GM21390 (cell line): Measurements from ENCODE around the gene SMIM26.
"Not testable (repeated sequence)": the region's sequence is repeated elsewhere in the genome, so short reads cannot be mapped to it uniquely, and the experiment has no call there.

Experiments used
- ATAC-seq: cut with Tn5 transposase; IDR thresholded peaks from one replicate; pipeline ENCODE4 v1.9.1; 2021; ENCODE audit not compliant: unreplicated experiment

SMIM26 gene, protein sequence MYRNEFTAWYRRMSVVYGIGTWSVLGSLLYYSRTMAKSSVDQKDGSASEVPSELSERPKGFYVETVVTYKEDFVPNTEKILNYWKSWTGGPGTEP

DNA sequence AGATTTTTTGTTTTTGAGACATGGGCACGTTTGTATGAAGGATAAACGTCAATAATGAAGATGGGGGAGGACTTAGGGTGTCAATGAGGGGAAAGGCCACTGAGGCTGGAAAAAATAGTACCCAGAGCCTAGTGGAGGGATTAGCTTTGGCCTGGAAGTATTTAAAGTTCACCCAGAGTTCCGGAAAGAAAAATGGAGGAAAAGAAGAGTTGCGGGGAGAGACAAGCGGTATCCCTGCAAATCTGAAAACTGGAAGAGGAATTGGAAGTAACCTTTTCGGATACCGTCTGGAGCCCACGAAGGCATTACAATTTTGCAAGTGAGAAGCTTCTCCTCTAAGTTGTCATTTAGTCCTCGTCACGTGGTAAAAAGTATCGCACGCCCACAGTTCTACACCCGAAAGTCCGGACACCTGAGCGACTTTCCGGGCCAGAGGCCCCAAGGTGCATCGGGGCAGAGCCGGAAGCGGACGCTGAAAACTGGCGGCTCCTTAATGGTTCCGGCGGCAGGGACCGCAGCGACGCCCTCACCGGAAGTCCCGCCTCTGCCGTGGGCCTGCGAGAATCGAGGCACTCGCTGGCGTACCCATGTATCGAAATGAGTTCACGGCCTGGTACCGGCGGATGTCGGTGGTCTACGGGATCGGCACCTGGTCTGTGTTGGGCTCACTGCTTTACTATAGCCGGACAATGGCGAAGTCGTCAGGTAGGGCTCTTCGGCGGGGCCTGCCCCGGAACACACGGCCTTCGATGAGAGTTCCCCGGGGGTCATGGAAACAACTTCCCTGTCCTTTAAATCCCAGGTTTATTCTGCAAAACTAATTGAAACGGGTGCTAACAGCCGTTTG is at the start of gene SMIM26:
Gene SMIM26 (plus strand): TSS at position 541 of the 847 bp plus-strand sequence. CDS start 47 bp downstream, at position 588.
- peak; percentile 97 for ATAC-seq

DNA sequence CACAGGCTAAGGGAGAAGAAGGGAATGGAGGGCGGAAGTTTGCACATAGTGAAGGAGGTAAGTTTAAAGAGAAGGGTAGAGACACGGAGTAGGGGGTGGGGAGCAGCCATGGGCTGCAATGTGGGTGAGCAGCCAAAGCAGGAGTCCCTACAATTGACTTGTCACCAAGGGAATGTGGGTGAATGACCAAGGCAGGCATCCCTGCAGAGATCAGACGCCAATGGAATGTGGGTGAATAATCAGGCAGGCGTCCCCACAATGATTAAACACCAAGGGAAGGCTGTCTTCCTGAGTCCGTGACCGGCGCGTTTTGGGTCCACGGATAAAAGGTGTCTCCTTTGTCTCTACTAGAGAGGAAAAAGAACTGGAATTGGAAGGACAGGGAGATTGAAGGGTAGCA is 45.2 kb upstream of the SMIM26 start:
- not testable (repeated sequence) for ATAC-seq

DNA sequence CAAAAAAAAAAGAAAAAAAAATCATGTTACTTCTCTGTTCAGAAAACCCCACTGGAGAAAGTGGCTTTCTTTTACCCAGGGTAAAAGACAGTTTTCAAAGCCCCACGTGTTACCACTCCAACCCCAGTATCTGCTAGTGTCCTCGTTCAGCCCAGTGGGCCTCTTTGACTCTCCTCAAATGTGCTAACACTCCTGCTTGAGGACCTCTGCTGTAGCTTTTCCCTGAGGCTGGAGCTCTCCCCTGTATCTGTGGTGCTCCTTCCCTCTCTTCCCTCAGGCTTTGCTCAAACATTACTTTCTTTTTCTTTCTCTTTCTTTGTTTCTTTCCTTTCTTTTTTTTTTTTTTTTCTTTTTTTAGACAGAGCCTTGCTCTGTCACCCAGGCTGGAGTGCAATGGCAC is 44.2 kb upstream of the SMIM26 start:
- no peak for ATAC-seq

DNA sequence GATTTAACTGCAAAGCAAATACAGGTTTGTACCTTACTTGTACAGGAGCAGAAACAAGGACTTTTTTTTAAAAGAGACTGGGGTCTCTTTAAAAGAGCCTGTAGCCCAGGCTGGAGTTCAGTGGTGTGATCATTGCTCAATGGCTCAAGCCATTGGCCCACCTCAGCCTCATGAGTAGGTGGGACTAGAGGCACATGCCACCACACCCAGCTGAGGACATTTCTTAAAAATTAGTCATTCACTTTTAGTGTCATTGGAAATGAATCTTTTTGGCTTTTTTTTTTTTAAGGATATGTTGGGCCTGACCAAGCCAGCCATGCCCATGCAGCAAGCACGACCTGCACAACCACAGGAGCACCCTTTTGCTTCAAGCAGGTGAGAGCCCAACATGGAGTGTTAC is 42.6 kb upstream of the SMIM26 start:
- ATAC-seq = no peak

DNA sequence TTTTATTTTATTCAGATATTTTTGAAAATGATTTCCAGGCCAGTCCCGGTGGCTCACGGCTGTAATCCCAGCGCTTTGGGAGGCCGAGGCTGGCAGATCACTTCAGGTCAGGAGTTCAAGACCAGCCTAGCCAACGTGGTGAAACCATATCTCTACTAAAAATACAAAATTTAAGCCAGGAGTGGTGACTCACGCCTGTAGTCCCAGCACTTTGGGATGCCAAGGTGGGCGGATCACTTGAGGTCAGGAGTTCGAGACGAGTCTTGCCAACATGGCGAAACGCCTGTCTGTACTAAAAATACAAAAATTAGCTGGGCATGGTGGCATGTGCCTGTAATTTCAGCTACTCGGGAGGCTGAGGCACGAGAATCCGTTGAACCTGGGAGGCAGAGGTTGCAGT is 40.5 kb upstream of the SMIM26 start:
- not testable (repeated sequence) for ATAC-seq

DNA sequence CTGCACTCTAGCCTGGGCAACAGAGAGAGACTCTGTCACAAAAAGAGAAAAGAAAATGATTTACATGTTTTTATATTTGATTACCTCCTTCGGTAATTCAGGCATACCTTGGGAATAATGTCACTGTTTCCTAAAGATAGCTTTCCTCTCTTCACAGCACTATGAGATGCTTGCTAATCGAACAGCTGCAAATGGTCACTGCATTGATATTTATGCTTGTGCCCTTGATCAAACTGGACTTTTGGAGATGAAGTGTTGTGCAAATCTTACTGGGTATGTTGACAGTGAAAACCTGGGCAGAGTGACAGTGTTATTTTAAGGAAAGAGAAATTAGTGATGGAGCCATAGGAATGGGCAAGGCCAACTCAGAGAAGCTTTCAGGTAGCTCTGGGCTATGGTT is 39.9 kb upstream of the SMIM26 start:
- ATAC-seq = no peak

DNA sequence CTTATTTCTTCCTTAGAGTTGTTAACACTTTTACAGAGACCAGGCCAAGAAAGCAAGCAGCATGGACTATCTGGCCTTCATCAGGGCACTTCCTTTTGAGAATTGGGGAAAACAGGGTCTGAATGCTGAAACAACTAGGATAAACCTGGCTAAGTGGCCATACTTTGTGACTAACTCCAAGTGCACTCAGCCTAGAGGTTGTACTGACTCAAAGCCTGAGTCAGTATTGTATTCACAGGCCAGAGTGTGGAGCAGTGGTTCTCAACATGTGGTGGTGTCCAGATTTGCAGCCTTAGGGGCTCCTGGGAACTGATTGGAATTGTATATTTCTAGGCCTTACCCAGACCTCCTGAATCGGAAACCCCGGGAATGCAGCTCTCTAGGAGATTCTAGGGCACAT is 39.4 kb upstream of the SMIM26 start:
- ATAC-seq = no peak

DNA sequence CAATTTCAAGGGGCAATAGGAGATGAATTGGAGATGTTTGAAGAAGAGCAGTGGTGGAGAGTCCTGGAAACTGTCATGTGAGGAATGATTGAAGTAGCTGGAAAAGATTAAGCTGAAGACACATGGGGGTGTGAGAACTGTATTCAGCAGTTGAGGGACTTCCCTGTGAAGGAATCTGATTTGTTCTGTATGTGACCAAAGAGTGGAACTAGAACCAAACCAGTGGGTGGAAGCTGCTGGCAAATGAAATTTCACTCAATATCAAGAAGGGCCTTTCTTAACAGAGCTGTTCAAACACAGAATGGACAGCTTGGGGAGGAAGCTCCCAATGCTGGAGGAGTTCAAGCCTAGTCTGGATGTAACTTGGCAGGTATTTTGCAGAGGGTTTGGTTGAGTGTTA is 38.2 kb upstream of the SMIM26 start:
- no peak for ATAC-seq

DNA sequence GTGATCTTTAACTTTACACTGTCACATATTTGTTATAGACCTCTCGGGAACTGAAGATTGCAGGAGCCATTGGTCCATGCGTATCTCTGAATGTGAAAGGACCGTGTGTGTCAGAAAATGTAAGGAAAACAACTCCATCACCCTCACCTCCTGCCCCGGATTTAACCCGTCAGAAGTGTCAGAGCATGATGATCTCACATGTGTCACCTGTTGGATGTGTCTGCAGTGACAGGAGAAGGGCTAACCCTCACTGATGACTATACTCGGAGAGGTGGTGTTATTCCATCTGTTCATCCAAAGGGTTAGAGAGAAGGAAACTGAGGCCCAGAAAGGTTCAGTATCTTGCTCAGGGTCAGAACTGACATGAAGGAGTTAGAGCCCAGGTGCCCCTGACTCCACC is 34.6 kb upstream of the SMIM26 start:
- no peak for ATAC-seq

DNA sequence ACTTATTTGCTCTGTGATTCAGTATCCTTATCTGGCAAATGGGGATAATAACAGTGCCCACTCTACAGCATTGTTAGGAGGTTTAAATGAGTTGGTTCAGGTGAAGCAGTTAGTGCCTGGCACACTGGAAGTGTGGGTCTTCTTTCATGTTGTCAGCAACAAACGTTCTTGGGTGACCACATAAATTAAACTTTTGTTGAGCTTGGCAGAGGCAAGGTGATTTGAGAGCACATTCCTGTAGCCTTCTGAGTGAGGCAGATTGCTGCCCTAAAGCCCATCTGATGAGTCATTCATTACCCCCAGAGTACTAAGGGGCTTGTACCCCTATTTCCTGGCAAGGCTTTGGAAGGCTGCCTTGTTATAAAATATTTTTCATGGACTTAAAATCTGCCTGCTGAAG is 33.7 kb upstream of the SMIM26 start:
- ATAC-seq = no peak

DNA sequence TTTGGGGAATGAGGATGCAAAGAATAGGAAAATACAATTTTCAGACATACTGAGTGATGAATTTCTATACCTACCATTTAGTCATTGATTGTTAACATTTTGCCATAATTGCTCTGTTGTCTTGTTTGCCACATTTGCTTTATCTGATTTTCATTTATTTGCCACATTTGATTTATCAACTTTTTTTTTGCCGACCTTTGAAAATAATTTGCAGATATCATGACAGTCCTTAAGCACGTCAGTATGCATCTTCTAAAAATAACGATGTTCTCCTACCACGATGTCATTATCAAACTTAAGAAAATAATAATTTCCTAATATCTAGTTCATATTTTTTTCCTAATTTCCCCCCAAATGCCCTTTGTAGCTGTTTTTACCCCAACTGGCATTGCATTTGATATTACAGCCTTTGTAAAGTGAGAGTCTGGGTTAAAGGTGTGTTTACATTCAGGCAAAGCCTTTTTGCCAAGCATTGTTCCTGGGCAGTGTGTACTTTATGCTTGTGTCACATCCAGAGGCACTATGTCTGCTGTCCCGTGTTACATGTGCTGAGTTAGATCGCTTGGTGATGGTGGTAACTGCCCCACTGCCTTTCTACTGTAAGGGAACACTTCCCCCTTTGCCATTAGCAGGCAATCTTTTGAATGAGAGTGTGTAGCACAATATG is 33.1 kb upstream of the SMIM26 start:
- no peak for ATAC-seq

DNA sequence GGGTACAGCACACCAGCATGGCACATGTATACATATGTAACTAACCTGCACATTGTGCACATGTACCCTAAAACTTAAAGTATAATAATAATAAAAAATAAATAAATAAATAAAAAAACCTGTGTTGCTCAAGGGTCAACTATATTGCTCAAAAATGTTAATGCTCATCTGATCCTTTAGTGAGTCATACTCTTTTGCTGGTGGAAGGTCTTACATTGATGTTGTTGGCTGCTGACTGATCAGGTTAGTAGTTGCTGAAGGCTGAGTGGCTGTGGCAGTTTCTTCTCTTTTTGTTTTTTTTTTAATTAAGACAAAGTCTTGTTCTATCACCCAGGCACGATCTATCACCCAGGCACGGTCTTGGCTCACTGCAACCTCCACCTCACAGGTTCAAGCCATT is 29.6 kb upstream of the SMIM26 start:
- no peak for ATAC-seq

DNA sequence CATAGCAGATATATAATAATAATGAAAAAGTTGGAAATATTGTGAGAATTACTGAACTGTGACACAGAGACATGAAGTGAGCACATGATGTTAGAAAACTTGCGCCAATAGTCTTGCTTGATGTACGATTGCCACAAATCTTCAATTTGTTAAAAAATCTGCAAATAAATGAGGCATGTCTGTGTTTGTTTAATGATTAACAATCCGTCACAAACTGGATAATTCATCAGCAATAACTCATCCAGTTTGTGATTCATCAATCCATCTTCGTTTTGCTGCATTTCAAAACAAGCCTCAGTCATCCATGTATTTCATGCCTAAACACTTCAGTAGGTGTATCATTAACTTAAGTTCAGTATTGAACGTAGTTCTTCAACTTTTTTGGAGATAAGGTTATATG is 25.5 kb upstream of the SMIM26 start:
- ATAC-seq = no peak

DNA sequence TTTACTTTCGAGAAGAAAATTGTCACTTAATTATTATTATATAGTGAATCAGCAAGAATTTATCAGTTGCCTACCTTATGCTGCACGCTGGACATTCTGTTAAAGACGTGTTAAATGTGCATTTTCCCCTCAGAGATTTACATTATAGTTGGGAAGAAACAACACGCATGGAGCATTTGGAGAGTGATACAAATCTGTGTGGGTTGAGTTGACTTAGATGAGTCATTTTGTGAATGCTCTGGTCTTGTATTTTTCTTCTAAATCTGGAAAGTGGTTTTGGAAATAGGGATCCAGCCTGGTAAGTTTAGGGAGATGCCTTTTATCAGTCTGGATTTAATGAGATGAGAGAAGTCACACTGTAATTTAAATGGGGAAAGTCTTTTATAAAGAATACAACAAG is 24.0 kb upstream of the SMIM26 start:
- ATAC-seq = no peak

DNA sequence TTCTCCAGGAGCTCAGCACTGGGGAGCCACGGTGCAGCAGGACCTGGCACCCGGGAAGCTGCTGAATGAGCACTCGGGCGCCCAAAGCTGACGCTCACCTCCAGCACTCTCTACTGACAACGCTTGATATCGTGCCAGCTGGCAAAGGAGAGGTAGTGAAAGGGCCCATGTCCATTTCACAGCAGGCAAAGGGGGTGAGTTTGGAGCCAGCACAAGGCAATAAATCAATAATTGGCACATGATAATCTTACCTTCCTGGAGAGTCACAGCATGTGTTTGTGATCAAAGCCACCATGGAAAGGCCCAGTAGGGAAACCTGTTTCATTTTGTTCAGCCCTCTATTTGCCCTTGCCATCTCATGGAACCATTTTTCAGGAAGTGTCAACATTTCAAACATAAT is 23.3 kb upstream of the SMIM26 start:
- no peak for ATAC-seq

DNA sequence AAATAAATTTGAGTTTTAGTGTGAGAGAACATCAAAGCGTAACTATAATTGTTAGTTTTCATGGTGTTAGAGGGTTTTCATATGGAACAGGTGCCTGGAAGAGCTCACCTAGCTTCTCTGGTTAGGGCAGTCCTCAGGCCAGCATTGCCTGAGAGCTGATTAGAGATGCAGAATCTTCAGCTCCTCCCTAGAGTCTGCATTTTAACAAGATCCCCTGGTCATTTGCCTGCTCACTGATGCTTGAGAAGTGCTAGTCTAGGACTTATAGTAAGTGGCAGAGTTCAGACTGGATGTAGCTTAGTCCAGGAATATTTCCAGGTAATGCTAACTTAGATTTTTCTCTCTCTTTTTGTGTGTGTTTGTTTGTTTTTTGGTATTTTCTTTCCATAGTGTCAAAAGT is 21.7 kb upstream of the SMIM26 start:
- no peak for ATAC-seq

DNA sequence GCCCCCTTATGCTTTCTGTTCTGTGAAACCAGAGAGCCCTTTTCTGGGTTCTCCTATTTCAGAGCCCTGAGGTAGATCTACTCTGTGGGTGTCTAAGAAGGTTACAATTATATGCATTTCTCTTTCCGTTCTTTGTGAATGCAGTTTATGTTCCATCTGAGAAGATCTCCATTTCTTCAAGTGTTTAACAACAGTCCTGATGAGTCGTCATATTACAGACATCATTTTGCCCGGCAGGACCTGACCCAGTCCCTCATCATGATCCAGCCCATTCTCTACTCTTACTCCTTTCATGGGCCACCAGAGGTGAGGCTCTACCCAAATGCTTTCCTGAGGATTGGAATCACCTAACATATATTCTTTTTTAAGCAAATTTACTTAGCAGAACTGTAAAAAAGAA is 18.8 kb upstream of the SMIM26 start:
- ATAC-seq = no peak

DNA sequence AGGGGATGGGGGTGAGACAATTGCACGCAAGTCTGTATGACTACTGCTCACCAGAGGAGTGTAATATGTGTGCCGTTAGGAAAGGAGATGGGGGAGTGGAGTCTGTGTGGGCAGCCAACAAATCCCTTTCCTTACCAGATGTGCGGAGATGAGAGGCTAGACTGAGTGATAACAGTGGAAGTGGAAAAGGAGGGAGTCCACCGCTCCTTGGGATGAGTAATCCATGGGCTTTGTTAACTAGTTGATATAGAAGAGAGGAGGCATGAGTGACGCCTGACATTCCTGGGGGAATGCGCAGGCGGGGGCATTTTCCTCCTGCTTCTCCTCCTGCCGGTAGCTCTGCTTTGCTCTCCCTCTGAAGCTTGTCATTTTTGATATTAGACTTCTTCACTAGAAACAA is 13.5 kb upstream of the SMIM26 start:
- no peak for ATAC-seq

DNA sequence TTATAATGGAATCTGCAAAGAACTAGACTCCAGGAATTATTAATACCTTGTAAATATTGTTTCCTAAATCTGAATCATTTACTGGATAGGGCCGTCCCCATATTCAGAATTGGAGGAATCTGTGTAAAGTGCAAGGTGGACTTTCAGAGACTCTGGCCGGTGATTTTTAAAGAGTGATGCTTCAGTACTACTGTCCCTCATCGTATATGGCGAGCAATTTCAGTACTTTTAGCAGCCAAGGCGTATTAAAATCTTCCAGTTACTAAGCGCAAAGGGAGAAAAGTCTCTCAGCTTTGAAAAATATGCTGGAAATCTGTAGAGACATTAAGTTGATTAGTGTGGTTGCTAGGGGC is 483 bp downstream of the SMIM26 start:
- peak; percentile 26 for ATAC-seq

DNA sequence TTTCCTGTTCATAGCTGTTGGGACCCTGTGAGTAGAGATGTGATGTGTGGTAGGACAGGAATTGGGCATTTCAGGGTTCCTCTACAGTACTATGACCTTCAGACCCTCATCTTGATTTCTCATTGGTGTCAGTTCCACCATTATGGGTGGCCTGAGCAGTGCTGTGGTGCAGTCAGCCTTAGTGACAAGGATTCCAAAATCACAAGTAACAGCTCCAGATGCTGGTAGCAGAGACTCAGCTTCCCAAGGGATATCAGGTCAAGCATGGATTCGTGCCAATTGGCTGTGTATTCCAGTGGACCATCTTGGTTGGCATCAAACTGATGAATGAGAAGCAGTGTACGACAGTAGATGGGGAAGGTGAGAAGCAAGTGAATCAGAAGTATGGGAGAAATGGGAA is 3.8 kb downstream of the SMIM26 start:
- ATAC-seq = no peak

DNA sequence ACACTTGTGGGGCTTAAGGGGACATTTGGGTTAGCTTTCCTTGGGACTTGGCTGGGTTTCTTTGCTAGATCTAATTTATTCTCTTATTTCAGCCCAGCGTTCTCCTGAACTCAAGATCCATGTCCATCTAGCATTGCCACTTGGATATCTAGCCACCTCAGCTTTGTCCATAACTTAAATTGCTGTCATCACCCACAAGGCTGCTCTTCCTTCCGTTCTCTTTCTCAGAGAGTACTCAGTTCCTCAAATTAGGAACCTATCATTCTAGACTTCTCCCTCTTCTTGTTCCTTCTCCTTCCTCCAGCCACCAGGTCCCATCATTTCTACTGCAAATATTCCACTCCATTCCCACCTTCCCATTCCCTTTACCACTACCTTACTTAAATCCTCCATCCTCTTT is 4.3 kb downstream of the SMIM26 start:
- ATAC-seq = no peak

DNA sequence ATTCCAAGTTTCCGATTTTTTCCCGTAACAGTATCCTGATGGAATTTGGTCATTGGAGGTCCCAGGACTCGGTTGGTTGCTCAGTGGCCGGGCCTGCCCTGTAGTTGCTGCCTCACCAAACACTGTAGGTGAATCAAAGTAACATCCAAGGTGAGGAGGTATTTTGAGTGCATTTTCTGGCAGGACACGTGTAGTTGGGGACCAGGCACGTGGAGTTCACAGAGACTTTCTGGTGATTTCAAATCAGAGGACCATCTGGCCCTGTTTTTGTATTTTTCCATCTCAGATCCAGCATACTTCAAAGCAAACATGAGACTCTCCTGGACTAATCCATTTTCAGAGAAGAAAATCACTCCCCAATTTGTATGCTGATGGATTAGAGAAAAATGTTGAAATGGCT is 10.7 kb downstream of the SMIM26 start:
- ATAC-seq = no peak

DNA sequence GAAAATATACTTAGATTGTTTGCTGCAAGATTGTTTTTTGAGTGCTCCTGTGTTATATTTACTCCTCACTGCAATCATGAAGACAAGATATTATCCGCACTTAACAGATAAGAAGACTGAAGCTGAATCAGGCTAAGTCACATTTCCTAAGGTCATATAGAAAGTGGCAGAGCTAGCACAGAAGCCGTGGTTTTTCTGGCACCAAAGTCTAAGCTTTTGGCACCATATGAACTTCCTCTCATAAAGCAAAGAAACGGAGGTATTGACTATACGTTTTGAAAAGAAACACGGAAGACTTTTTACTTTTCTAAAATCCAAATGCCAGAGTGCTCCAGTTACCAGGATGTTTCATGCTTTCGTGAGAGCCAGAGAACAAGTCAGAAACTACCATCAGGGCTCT is 11.3 kb downstream of the SMIM26 start:
- ATAC-seq = no peak
